Measurements from ENCODE around the gene DIAPH3.

DIAPH3 gene

DNA sequence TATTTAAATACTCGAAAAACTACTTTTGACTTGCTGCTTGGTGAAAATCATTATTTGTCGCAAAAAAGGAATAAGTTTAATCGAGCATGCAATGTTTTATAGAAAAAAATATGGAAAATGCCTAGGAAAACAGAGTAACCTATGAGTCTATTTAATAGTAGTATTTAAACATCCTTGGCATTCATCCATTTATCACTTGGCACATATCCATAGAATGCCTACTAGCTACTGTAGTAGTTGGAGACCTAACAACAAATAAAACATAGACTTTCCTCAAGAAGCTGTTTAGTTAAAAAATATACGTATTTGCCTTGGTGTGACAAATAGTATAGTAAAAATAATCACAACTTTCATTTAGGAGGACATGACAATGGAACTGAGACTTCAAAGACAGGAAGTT, 302.1 kb downstream of the DIAPH3 start:
- DNase-seq: peak; percentile 0

DNA sequence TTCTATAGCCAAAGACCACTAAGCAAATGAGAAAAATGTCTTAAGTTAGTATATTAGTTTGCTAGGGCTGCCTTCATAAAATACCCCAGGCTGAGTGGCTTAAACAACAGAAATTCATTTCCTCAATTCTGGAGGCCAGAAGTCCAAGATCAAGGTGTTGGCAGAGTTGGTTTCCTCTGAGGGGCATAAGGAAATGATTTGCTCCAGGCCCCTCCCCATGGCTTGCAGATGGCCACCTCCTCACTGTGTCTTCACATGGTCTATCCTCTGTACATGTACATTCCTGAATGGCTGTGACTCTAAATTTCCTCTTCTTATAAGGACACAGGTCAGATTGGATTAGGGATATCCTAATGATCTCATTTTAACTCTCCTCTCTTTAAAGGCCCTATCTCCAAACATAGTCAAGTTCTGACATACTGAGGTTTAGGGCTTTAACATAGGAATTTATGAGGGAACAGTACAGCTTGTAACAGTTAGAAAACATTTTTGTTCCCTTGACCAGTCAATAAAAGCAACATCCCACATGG, 307.4 kb downstream of the DIAPH3 start:
- no peak for DNase-seq

DNA sequence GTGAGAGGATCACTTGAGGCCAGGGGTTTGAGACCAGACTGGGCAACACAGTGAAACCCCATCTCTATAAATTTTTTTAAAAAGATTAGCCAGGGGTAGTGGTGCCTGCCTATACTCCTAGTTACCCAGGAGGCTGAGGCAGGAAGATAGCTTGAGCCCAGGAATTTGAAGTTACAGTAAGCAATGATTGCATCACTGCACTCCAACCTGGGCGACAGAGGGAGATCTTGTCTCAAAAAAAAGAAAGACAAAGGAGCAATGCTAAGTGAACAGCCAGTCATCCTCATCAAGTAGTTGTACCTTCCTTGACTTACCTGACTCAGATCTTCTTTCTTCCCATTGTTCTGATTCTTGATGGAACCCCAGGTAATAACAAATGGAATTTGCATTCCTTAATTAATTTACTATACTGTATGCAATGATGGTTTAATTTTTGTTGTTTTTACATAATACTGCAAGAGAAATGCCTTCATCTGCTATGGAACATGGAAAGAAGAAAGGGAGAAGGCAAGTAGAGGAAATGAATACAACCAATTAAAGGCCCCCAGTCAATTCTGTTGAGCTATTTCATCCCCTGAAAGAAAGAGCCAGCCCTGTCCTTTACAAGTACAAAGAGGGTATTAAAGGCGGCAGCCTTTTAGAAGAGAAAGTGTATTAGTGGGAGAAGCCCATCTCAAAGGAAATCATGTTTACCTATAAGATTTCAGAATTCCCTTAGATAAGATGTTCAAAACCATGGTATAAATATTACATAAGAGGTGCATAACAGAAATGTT, 316.7 kb downstream of the DIAPH3 start:
- no peak for DNase-seq

DNA sequence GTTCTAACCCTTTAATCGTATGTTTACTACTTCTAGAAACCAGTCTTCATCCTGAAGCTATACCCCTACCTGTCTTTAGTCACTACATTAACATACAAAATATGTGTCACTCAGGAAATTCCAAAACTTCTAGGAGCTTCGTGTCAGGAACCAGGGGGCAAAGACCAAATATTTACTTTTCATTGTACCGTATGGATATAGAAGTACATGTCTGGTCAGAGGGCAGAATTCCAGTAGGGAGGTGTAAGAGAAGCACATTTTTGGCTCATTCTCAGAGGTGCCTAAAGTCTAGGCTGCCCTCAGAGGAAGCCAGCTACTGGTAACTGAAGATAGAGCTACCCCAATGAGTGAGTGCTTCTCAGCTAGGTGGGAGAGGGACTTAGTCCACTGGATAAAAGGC, 320.7 kb downstream of the DIAPH3 start:
- DNase-seq: no peak

DNA sequence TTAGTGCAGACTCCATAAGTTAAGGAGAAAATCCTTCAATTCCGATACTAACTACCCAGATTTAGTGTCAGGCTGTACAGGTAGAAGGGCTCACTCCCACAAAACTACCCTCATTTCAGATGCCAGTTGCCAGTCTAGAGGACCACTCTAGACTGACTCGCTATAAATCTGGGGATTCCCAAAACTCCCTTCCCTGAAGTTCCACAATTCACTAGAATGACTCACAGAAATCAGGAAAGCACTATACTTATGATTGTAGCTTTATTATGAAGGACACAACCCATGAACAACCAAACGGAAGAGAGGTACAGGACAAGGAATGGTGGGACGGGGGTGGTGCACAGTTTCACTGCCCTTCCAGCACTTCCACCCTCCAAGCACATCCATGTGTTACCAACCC, 321.2 kb downstream of the DIAPH3 start:
- DNase-seq: no peak

DNA sequence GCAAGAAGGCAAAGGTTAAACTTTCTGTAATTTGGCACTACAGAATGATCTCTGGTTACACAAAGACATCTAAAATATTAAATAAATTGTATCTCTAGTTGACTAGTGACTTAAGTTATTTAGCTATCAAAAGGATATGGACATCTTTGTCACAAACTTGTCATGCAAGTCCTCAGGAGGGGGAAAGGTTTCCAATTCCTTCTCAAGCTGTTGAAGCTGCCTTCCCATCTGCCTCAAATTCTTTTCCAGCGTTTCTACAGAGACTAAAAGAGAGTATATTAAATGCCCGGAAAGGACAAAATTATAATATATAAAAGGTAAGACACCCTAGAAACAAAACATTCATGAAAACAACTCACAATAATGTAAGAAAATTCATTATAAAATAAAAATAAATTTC, 324.5 kb downstream of the DIAPH3 start:
- no peak for DNase-seq

DNA sequence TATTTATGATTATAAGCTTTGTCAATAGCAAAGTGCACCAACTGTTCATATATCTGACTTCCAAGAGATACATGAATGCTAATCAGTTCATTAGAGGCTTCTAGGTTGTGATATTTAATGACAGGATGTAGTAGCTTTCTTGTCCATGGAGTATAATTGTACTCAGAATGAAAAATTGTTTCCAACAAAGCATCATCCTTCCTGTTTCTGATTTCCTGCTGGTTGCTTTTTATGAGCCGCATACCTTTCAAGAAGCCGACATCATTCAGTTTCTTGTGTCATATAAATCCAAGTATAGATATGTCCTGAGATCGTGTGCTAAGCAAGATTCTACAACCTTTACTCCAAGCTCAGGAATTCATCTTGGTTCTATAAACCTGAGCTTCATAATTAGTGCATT, 326.6 kb downstream of the DIAPH3 start:
- no peak for DNase-seq

DNA sequence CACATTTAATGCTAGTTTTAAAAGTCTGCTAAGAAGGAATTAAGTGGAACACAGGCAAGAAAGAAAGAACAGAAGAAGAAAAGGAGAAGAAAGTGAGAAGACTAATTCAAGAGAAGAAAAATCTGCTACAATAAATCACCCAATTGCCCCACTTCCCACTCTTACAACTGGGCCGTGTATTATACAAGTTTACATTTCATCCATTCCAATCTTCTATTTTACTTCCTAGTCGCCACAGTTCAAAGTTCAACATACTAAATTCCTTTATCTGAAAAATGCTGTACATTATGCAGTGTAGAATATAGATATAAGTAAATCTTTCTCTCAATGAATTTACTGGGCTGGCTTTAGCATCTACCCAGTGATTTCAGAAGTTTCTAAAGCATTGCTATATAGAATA, 328.2 kb downstream of the DIAPH3 start:
- DNase-seq: no peak

DNA sequence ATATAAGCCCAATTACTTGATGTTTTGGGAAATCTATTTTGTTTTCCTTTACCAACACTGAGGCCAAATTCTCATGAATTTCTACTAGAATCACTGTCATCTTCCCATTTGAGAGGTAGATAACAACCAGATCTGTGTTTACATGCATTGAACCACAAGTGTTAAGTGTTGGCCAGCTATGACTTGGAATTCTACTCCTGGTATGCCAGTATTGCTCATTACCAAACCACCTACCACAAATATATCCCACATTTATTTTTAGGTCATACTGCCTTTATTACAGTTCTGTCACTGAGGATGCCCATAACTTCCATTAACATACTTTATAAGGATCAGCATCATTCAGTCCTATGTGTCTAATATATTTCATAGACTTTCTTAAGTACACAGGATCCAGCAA, 328.9 kb downstream of the DIAPH3 start:
- DNase-seq: no peak

DNA sequence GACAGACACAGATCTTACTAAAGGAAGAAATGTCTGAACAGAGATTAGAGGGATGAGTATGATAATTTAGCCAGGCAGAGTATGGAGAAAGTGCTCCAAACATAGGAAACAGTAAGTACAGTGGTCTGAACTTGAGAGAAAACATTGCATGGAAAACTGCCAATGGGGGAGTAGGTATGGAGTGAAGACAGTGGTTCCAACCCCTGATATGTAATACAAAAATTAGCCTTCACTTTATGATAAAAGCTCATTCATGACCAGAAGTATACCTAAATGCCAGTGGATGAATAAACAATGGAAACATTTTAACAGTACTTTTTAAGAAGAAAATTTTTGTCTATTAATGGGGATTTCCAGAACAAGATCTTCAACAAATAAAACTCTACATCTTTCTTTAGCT, 334.0 kb downstream of the DIAPH3 start:
- no peak for DNase-seq

DNA sequence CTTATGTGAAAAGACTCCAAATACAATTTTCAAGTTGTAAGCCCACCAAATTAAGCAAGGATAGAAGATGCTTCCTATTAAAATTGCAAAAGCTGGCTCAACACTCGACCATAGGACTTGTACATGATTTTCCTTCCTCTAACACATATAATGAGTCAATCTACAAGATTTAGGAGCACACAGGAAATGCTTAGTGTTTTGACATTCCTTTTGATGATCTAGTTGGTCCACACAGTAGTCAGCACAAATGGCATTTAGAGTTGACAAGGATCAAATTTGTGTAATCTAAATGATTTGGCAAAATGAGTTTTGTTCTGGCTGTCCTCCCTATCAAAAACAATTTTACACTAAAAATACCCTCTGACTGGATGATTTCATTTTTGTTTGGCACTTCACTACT, 340.2 kb downstream of the DIAPH3 start:
- DNase-seq: no peak

DNA sequence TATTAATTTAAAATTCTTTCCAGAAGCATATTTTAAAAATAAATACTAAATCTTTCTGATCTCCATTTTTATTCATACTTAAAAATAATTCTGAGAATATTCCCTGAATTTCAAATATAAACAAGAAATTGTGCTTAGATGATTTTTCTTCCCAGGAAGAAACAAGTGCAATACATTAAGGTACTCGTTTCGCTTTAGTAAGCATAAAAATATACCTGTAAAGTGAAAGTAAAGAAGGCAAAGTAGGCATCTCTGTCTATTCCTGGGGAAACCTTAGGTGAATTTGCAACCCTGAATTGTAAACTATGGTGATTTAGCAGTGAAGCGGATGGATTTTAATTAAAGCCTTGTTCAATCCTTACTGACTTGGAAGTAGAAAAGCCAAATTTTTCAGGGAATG, 354.2 kb downstream of the DIAPH3 start:
- no peak for DNase-seq

DNA sequence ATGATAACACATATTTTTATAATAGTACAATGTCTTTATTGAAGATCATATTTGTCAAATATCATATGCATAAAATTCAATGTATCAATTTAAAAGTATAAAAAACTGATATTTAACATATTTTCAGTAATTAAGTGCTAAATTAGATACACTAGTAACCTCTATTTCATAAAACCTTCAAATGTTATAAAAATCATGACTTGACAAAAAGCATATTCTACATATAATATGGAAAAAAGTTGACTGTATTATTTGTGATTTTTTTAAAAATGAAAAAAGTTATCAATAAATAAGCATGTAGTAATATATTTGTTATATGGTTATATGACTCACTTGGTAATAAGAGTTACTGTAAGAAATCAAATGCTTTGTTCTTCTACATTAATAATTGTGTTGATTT, 356.9 kb downstream of the DIAPH3 start:
- DNase-seq: no peak

DNA sequence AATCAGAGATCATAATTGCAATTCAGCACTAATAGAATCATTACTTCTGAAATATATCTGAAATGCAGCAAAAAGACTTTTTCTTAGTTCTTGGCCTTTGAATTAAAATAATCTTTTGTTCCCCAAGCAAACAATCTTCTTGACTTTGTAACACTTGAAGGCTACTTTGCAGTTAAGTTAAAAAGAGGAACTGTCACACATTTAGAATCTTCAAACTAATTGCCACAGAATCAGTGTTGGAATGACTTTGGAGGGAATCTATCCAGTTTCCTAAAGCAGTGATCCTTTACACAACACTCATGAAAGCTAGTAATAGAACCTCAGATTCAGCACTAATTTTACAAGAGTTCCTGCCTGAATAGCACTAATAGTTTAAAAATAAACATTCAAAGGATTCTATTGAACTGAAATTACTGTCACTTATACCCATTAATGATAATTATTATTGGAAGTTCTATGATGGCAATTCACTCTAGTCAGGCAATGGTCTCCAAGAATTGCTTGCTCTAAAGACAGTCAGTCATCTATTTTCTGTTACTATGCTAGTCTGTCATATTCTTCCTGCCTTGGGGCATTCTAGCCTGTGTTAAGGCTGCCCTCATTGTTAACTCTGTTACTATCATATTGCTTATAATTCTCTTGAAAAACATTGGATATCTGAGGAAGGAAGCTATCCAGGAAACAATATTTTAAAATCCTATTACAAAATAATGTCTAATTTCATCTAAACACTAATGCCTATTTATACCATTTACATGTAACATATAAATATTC, 362.4 kb downstream of the DIAPH3 start:
- no peak for DNase-seq

DNA sequence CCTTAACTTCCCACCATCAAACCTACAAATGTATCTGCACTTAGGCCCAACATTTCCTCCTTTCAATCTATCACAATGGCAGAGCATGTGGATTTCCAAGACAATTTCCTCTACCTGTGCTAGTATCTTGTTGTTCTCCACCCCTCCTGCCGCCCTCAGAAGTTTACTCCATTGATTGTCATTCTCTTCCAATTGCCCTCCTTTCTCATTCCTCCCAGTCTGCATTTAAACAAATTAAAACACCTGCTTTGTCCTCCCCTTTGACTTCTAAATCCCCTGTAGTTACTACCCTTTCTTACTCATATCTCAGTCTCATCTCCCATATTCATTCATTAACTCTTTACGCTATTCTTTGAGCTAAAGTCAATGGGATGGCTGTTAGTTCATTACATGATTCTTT, 370.6 kb downstream of the DIAPH3 start:
- DNase-seq: no peak

DNA sequence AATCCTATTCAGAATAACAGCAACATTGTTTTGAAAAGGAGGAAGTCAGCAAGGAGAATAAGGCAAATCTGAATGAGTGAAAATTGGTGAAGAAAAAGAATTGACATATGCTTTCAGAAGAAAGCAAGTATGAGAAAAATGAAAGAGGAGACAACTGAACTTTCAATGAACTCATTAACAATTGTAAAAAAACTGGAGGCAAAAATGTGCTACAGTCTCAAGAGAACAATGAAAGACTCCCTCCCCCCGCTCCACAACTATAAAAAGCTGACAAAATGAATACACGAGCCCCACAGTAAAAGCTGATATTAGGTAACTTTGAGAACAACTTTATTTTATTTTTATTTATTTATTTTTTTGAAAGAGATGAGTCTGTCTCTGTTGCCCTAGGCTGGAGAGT, 373.1 kb downstream of the DIAPH3 start:
- DNase-seq: no peak

DNA sequence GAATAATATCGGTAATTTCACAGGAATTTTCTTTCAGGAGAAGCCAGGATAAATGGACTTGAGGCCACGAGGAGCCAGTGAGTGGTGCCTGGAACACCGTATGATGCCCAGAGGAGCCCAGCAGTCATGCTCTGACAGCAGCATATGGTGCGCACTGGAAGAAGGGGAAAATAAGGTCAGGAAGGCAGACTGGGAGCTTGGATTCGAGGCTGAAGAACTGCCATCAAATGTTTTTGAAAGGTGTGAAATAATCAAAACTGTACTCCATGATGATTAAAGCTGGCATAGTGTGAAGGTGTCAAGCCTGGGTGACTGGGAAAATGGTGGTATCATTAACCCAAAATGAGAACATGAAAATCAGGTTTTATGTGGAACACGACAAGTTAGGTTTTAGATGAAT, 374.2 kb downstream of the DIAPH3 start:
- no peak for DNase-seq

DNA sequence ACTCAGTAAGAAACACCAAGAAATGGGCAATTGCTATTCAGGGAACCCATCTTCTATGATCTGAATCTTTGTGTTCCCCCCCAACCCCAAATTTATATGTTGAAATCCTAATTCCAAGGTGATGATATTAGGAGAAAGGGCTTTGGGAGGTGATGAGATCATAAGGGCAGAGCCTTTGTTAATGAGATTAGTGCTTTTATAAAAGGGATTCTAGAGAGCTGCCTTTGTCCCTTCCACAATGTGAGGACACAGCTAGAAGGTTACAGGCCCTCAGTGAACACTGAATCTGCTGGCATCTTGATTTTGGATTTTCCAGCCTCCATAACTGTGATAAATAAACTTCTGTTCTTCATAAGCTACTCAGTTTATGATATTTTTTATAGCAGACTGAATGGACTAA, 376.0 kb downstream of the DIAPH3 start:
- no peak for DNase-seq

DNA sequence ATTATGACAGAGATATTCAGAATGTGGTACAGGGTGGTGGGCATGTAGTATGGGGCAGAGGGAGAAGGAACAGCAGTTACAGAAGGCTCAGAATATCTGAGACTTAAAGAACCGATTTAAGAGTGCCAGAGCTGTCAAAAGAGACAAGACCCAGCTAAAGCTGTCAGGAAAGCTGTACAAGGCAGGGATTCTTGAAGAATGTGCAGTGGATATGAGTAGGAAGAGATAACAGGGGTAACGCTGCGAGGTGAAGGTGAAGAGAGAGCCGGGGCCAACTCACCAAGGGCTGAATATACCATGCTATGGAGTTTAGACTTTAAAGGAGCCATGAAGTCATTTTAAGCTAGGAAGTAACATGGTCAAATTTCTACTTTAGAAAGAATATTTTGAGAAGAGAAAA, 381.0 kb downstream of the DIAPH3 start:
- DNase-seq: no peak

DNA sequence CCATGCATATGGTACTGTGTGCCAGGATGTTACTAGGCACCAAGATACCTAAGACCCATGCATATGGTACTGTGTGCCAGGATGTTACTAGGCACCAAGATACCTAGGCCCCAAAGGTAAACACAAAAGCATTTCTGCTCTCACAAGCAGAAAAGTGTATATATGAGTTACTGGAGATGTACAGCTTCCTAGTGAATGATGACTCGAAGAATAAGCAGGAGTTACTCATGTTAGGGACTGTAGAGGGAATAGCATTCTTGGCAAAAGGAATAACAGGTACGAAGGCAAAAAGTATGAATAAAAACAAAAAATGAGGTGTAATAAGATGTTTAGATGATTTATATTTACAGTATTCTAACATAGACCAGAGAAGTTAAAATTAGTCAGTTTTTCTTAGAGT, 383.7 kb downstream of the DIAPH3 start:
- DNase-seq: no peak

DNA sequence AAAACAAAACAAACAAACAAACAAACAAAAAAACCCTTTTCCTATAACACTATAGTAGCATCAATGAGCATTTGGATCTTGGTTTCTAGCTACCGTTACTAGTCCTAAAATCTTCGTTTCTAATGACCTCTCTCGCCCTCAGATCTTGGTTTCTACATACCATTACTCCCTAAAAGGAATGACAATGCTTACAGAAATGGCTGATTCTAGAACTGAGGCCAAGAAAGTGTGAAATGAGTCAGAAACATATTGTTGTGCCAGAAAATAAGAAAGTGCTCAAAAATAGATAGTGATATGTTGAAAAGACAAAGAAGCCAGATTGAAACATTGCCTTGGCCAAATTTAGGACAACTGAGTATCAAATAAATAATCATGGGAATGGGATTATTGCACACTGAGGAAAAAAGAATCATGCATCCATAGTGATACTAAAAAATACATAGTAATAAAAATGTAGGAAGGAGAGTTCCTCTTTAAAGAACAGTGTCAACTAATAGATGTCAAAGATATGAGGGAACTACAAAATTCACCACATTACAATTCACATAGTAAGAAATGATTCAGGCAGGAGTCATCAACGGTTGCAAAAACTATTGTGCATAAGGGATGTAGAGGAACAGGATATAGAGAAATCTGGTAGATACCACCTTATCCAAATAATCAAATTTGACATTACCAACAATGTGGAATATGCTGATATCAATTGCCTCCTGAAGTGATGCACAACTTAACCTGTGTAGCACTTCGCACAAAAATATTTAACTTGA, 386.6 kb downstream of the DIAPH3 start:
- no peak for DNase-seq

DNA sequence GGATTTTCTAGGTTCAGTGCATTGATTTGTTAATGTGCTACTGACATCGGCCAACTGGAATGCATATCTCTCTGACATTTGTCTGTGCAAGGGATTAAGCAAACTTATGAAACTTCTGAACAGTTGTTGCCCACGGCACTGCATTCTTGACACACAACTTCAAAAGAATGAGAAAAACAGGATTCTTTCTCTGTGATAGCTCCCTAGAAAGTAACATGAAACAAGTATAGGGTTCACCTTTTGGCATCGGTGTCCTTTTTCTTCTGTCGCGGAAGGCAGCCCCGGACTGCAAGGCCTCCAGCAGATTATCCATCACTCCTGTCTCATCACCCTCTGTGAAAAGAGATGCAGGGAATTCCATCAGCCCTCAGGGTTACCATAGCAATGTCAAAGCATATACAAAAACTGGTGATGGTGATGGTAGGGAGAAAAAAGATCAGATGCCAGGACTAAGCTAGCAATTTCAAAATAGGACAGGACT, 389.2 kb downstream of the DIAPH3 start:
- DNase-seq: no peak

DNA sequence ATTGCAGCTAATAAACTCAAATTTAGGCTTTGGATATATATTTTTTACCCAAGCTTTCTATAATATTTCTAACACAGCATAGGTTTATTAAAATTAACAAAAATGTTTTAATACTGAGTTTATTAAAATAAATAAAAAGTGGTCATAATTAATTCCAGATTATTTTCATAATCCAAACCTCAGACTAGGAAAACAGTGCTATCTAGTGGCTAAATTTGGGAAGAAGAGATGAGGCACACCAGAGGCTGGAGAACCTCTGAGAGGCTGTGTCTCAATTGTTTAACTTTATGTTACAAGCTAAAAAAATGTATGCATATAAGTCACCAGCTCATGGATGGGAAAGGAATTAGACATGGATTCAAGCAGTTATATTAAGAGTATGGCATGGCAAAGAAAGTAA, 392.5 kb downstream of the DIAPH3 start:
- no peak for DNase-seq

DNA sequence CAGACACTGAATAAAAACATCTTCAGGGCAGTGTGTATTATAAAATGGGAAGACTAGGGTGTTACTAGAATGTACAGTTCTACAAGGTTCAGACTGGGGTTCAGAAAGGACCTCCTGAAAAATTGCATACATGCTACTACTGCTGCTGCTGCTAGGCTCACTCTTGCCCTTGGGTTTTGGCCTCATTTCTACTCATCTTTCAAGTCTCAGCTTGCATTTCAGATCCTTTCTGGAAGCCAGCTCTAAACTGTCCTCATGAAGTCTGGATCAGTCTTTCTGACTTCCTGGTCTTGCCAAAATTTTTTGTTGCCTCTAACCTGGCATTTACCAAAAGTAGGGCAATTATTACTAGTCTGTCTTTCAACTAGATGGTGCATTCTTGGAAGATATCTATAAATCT, 393.3 kb downstream of the DIAPH3 start:
- DNase-seq: no peak
